Astrocyte of the spinal cord (primary cell): Measurements from ENCODE around the gene JUND.

Experiments used
- DNase-seq: peaks from one replicate; pipeline ENCODE4 v3.0.0; 2011; ENCODE audit warnings: low read depth, low spot score
- H3K4me3 ChIP-seq: 2 replicates; pipeline ENCODE4 v1.5.1; 2011; ENCODE audit warnings: low read depth, mild to moderate bottlenecking, low read length, moderate library complexity
- CTCF ChIP-seq: IDR thresholded peaks from 2 replicates; pipeline ENCODE4 v1.5.1; 2012; ENCODE audit warnings: low read depth, mild to moderate bottlenecking, low read length, inconsistent platforms
- in situ Hi-C: cut with HindIII; loops from 2 replicates; pipeline ENCODE4 v1.10.0; 2017; ENCODE audit warnings: low sequenced_read_pairs

JUND gene

DNA sequence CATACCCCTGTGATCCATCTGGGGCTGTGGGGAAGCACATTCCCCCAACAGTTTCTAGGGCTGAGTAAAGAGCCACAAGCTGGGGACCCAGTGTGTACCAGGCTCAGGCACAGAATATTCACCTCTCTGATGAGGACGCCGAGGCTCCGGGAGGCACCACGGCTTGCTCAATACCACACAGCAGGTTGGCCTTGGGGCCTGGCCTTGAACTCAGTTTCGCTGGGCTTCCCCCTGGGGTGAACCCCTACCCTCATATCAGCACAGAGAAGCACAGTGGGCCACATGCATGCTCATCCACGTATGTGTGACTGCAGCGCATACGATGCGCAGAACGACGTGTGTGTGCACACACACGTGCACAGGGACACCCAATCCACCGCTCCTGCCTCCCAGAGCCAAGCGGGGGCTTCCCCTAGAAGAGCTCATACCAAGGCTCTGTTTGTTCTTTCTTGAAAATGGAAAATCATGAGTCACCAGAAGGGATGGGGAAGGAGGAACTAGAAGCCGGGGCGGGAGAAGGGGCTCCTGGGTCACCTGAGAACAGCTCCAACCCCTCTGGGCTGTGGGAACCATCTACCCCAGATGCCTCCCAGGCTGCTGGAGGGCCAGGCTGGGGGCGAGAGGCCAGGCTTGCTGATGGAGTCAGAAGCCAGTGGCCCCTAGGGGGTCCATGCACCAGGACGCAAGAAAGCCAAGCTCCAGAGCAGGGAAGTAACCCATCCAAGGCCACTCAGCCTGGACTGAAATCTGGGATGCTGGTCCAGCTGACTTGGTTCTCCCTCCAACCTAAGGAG, 50.3 kb downstream of the JUND start:
- no peak overlapping the region for H3K4me3 ChIP-seq
- DNase-seq: no peak
- in situ Hi-C loops: no loop called here
- no peak for TF ChIP-seq CTCF

DNA sequence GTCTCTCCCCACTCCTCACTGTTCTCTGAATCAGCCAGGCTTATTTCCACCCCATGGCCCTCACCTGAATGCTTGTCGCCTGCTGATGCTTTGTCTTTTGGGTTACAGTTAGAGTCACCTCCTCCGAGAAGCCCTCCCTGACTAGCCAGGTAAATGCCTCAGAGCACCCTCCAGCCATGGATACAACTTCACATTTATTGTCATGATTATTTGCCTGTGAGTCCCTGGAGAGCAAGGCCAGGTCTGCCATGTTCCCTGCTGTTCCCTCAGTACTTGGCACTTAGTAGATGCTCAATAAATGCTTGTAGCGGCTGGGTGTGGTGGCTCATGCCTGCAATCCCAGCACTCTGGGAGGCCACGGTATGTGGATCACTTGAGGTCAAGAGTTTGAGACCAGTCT, 51.5 kb downstream of the JUND start:
- no peak for TF ChIP-seq CTCF
- no peak for DNase-seq
- no peak overlapping the region for H3K4me3 ChIP-seq
- in situ Hi-C loops: no loop called here
